NCI-H82 (cell line): ENCODE measurements around the gene C3orf33.
"Not testable (repeated sequence)": the region's sequence is repeated elsewhere in the genome, so short reads cannot be mapped to it uniquely, and the experiment has no call there.

Experiments
- DNase-seq: peaks from one replicate; lab custom pipeline; 2025; lab: John Stamatoyannopoulos, UW

Gene C3orf33, protein sequence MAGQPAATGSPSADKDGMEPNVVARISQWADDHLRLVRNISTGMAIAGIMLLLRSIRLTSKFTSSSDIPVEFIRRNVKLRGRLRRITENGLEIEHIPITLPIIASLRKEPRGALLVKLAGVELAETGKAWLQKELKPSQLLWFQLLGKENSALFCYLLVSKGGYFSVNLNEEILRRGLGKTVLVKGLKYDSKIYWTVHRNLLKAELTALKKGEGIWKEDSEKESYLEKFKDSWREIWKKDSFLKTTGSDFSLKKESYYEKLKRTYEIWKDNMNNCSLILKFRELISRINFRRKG

DNA sequence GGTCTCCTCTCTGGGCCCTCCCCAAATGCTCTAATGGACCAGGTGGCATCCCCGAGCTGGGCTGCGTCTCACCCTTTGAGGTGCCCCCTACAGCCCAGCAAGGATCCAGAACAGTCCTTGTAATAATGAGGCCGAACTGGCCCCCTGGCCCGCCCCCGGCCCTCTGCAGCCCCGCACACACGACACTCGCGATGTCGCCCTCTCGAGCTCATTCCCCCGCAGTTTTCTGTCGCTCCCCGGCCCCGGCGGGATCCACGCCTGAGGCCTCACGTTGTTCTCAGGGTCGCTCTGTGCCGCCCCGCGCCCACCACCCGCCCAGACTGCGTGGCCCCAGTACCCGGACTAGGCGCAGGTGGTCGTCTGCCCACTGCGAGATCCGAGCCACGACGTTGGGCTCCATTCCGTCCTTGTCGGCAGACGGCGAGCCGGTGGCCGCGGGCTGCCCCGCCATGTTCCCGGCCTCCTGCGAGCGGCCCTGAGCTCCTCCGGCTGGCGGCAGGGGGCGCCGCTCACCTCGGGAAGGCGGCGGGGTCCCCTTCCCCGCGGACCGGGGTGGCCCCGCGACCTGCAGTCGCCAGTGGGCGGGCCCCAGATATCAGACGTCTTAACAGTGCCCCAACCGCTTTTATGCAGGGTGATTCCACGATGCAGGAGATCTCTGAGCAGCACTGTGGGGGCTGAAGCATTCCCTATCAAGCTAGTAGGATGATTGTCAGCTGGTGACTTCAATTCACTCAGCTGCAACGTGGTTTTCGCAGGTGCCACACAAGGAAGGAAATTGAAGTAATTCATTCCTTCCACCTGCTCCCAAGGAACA, at the start of gene C3orf33:
Gene C3orf33 (minus strand): TSS at position 477 of the 817 bp plus-strand sequence. CDS start 26 bp downstream, at position 451.
- DNase-seq = peak; percentile 75

DNA sequence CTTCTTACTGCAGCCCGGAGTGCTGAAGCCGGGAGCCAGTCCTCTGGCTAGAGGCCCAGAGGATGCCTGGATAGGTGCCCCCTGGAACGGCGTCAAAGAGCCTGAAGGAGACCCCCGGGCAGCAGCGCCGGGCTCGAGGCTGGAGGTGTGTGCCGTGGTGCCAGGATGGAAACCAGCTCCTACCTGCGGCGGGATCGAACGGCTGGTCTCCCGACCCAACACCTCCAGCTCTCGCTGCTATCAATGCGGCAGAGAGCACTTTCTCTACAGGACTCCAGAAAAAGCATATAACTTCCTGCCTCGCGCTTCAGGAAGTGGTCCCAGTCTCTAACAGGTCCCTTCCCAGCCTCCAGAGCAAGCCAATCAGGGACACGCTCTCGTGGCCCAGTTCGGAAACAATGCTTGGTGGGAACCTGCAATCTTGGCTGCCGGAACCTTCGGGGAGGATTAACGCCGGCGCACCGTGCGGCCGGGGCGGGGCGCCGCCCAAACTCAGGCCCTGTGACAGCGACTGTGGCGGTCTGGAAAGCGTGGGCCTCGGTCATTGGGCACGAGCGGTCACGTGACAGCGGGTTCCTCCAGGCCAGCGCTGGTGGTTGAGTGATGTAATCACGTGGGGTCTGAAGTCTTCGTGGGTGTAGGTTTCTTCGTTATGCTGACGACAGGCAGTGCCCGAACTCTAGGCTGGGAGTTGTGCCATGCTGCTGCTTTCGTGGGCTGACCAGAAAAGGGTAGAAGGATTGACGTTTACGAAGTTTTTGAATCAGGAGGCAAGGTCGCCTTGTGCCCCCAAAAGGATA, 48.3 kb upstream of the C3orf33 start, which contains the start of gene SLC33A1:
Gene SLC33A1 (minus strand): TSS at position 287 of the 800 bp plus-strand sequence. CDS start 430 bp downstream, outside the sequence.
- peak; percentile 99 for DNase-seq

DNA sequence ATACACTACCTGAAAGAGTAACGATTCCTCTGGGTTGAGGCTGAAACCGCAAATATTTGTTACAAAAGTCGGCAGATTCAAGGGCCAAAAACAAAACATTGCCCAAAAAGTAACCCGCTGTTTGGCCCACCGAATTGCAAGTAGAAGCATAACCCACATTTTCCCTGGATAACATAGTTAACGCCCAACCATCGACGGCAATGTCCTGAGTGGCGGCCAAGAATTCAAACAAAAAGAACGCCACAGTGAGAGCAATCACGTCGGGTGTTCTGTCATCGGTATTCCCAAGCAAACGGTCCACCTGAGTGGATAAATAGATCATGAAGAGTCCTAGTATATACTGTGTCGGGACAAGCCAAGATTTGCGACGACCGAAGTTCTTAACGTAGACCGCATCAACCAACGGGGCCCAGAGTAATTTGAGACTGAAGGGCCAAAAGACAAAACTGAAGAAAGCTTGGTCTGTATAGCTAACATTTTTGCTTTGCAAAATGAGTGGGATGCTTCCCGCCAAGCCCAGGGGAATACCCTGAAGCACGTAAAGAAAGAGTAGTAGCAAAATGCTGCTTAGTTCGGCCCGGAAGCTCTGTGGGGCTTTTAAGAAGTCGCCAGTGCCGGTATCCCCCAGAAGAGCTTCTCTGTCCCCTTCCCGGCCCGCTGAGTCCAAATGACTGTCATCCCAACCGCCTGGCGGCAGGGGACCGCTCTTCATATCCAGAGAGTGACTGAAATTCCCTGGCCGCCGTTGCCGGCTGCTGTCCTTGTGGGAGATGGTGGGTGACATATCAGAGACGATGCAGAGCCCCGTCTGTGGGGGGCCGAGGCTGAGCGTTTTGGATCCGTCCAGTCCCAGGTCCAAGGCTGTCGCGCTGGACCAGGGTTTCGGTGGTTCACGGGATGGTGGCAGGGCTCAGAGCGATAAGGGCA, 47.4 kb upstream of the C3orf33 start:
- DNase-seq = peak; percentile 64

DNA sequence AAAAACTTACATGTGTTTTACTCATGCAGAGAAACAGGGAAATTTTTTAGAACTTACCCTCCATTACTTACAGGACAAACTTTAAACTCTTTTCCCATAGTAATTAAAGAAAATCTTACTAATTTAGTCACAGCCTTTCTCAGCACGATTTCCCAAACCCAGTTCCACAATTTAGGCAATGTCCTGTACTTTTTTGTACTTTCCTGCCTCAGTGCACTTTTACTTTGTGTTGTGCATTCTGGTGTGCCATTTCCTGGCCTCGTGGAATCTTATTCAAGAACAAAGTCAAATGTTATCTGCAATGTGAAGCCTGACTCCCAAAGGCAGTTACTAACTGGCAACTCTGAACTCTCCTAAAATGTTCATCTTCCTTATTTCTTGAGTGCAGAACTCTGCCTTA, 46.3 kb upstream of the C3orf33 start:
- DNase-seq = no peak

DNA sequence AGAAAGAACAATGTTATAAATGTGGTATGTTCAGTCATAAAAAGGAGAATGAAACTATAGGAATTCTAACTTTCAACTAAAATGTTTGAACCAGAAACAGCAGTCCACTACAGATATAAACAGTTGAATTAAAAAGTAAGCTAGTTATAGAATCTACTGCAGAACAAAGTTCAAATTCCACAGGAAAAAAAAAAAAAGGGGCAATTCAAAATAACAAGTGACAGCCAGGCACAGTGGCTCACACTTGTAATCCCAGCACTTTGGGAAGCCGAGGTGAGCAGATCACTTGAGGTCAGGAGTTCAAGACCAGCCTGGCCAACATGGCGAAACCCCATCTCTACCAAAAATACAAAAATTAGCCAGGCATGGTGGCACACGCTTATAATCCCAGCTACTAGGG, 43.3 kb upstream of the C3orf33 start:
- DNase-seq = not testable (repeated sequence)

DNA sequence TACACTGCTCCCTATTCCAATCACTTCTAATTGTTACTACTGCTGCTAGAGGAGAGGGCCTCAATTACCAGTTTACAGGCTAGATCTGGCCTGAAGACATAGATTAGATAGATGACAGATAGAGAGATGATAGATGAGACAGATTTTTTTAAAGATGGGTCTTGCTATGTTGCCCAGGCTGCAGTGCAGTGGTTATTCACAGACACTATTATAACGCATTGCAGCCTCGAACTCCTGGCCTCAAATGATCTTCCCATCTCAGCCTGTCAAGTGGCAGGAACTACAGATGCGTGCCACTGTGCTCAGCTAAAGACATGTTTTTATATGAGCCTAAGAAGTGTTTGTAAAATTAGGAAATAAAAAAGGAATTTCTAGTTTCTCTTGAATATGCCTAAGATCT, 41.9 kb upstream of the C3orf33 start:
- DNase-seq = no peak

DNA sequence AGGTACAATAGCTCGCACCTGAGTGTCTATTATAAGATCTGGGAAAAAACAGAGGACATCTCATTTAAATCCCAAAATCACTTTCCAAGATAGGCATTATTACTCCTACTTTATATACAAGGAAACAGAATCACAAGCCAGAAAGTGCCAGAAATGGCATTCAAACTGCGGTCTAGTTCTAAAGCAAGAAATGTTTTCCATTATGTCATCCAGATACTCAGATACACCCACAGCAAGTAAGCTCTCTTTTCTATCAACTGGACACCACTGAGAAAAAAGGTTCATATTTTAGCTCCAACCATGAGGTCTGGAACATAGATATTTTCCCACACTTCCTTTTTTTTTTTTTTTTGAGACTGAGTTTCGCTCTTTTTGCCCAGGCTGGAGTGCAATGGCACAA, 40.0 kb upstream of the C3orf33 start:
- DNase-seq = no peak

DNA sequence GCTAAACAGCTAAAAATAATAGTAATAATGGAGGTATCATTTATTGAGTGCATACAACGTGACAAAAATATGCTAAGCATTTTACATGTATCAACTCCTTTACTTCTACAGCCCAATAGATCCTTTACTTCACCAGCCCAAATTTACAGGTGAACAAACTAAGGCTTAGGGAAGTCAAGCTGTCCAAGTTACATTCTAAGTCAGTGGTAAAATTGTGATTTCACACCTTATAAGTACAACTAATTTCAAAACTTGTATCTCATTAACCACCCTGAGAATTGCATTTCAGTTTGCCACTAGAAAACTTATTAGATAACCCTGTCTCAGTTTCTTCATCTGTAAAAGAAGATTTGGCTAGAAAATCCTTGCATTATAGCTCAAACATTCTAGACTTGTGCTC, 37.5 kb upstream of the C3orf33 start:
- DNase-seq = no peak

DNA sequence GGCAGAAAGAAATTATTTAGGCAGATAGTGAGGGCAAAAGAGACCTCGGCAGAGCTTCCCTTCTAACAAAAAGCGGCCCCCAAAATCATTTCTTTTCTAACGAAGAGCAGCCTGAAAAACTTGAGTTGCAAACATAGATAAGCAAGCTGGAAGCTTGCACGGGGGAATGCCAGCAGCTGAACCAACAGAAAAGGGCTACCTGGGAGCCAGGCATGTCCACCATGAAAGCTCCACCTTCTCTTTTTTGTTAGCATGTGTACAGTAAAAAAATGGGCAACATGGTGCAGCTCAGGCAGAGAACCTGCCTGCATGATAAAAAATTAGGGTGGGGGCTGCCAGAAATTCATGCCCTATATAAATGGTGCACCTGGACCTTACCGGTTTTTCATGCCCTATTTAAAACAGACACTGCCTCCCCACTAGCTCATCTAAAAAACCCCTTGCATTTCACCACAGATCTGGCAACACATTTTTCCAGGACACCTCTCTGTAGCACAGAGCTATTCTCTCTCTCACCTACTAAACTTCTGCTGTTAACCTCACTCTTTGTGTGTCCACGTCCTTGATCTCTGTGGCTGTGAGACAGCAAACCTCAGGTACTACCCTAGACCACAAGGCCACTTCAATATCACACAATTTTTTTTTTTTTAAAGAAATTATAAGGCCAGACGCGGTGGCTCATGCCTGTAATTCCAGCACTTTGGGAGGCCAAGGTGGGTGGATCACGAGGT, 29.4 kb upstream of the C3orf33 start:
- DNase-seq = no peak

DNA sequence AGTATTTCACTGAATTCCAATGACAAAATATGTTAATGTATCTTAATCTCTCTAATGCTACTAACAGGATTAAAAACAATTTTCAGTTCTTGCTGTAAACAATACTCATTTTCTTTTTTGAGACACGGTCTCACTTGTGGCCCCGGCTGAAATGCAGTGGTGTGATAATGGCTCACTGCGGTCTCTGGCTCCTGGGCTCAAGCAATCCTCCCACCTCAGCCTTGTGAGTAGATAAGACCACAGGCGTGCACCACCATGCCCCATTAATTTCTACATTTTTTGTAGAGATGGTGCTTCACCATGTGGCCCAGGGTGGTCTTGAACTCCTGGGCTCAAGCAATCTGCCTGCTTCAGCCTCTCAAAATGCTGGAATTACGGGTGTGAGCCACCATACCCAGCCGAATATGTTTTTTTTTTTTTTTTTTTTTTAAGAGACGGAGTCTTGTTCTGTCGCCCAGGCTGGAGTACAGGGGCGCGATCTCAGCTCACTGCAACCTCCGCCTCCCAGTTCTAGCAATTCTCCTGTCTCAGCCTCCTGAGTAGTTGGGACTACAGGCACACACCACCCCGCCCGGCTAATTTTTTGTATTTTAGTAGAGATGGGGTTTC, 22.5 kb upstream of the C3orf33 start:
- DNase-seq = not testable (repeated sequence)

DNA sequence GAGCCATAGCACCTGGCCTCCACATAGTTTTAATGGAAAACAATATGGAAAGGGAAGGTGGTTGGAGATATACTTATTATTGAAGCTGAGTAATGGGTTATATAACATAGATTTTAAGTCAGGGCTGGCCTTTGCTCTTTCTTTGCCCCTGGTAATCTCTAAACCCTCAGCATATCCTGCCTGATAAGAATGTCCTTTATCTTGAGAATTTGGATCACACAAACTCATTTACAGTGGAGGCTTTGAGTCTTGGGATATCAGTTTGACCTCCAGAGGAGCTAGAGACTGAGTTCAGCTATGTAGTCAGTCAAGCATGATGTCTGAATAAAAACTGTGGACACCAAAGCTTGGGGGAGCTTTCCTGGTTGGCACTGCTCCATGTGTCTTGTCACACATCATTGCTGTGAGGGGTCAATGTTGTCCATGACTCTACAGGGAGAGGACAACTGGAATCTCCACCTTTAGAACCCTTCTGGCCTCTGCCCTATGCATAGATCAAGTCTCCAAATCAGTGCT, 9.0 kb upstream of the C3orf33 start:
- DNase-seq = no peak

DNA sequence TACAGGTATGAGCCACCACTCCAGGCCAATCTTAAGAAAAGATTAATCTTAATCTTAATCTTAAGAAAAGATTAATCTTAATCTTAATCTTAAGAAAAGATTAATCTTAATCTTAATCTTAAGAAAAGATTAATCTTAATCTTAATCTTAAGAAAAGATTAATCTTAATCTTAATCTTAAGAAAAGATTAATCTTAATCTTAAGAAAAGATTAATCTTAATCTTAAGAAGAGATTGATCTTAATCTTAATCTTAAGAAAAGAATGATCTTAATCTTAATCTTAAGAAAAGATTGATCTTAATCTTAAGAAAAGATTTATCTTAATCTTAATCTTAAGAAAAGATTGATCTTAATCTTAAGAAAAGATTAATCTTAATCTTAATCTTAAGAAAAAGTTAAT, 7.1 kb upstream of the C3orf33 start:
- not testable (repeated sequence) for DNase-seq

DNA sequence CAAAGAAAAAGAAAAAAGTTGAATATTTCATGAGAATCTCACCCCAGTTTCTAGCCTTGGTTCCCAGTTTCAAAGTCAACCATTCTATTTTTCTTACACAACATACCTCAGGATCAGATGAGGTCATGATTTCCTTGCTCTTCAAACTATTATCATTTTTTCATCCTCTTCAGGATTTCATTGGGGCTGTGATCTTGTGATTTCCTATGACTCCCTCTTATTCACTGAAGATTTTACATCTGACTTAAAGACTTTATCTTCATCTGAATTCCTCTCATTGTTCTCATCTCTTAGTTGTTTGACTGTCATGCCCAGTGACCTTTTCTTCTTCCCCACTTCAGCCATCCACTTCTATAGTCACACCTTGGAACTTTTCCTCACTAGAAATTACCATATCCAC, 3.1 kb upstream of the C3orf33 start:
- DNase-seq = no peak

DNA sequence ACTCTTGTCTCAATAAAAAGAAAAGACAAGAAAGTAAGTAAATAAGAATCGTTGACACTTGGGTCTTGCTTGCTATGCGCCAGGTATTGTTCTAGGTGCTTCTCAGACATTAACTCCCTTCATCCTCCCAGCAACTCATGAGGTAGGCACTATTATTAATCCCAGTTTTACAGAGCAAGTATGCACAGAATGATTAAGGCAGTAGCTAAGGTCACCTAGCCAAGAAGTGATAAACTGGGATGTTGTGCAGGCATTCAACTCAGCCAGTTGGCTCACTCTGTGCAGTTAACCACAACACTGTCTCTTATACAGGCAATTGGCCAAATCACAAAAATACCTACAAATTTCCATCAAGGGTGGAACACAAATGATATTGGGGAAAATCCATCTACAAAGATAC, 1.7 kb upstream of the C3orf33 start:
- DNase-seq = no peak

DNA sequence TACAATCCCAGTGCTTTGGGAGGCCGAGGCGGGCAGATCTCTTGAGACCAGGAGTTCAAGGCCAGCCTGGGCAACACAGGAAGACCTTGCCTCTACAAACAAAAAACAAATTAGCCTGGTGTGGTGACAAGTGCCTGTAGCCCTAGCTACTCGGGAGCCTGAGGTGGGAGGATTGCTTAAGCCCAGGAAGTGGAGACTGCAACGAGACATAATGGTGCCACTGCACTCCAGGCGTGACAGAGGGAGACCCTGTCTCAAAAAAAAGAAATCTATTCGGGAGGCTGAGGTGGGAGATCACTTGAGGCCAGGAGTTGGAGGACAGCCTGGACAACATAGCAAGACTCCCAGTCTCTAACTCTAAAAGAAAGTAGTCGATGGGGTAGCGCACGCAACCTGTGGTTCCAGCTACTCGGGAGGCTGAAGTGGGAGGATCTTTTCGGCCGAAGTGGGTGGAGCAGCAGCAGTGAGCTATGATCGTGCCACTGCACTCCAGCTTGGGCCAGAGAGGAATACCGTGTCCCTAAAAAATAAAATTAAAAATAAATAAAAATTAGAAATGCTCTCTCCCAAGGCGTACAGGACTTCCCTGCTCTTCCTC, 775 bp downstream of the C3orf33 start:
- DNase-seq = peak; percentile 49

DNA sequence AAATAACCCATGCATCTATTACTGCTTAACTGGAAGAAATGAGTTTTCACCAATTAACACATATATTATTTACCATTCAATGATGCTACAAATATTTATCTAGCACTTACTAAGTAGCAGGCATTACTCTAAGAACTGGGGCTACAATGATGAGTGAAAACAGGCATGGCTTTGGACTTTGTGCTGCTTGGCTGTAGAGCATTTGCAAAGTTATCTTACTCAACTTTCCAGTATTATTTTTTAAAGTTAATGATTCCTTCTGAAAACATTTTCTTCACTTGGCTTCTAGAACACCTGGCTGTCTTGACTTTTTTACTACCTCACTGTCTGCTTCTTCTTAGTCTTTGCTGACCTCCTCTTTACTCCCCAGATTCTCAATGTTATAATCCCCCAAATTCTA, 1.8 kb downstream of the C3orf33 start:
- no peak for DNase-seq

DNA sequence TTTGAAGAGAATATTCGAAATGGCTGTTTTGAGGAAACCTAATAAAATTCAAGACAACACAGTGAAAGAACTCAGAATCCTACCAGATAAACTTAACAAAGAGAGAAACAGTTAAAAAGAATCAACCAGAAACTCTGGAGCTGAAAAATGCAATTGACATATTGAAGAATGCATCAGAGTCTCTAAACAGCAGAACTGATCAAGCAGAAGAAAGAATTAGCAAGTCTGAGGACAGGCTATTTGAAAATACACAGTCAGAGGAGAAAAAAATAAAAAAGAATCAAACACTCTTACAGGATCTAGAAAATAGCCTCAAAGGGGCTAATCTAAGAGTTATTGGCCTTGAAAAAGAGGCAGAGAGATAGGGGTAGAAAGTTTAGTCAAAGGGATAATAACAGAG, 13.5 kb downstream of the C3orf33 start:
- no peak for DNase-seq

DNA sequence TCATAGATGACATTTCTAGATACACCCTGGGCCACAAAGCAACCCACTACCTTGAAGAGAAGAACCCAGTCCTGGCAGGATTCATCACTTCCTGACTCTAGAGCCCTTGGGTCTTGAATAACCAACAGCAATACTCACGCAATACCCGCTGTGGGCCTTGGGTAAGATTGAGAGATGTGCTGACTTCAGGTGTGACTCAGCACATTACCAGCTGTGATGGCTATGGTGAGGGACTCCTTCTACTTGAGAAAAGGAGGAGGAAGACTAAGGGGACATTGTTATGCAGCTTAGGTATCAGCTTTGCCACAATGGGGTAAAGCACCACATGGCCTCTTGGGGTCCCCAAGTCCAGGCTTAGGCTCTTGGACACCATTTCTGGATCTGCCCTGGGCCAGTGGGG, 14.9 kb downstream of the C3orf33 start:
- DNase-seq = no peak

DNA sequence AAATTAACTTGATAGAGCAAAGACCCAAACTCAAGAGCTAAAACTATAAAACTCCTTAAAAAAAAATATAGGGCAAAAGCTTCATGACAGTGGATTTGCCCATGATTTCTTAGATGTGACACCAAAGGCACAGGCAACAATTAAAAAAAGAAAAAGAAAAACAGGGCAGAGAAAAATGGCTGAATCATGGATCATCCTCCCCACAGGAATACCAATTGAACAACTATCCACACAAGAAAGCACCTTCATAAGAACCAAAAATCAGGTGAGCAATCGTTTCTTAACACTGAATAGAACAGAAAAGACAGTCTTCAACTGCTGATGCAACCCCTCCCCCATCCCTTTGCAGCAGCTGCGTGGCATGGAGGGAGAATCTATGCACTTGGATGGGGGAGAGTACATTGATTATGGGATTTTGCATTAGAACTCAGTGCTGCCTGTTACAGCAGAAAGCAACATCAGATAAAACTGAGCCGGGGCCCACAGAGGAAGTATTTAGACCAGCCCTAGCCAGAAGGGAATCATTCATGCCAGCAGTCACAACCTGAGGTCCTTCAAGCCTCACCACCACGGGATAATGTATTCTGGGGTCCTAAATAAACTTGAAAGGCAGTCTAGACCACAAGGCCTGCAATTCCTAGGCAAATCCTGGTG, 15.7 kb downstream of the C3orf33 start:
- no peak for DNase-seq
